PC-3 (cell line): ENCODE data around the gene PDGFC.

Experiments
- EZH2phosphoT487 ChIP-seq: fragments of 300-600 bp; sonication (generic); IDR thresholded peaks from 2 replicates; pipeline ENCODE4 v1.6.1; 2018; ENCODE audit warnings: mild to moderate bottlenecking, antibody characterized with exemption, low read length, borderline replicate concordance
- TF ChIP-seq, protein P1 (sequence below): fragments of 300-600 bp; sonication (generic); conservative IDR thresholded peaks from 2 replicates; pipeline ENCODE4 v1.5.1; 2017; ENCODE audit warnings: antibody characterized with exemption, low read depth, mild to moderate bottlenecking, low read length

DNA sequence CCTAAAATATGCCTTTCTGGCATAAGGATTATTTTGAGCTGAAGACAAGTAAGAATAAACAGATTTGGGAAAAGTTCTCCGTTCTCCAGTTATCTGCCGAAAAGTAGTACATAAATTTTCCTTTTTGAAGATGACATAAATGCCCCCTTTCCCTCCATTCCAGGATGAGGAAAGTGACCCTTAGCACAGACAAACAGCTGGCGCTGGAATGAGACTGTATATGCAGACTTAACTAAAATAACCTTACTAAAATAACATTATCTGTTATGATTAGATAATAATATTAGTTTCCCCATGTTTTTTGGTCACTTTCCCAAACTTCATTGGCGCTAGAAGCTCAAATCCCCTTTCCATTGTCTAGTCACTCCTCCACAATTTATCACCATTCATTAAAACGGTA lies 21.5 kb downstream of the PDGFC start:
- TF ChIP-seq, protein P1, sequence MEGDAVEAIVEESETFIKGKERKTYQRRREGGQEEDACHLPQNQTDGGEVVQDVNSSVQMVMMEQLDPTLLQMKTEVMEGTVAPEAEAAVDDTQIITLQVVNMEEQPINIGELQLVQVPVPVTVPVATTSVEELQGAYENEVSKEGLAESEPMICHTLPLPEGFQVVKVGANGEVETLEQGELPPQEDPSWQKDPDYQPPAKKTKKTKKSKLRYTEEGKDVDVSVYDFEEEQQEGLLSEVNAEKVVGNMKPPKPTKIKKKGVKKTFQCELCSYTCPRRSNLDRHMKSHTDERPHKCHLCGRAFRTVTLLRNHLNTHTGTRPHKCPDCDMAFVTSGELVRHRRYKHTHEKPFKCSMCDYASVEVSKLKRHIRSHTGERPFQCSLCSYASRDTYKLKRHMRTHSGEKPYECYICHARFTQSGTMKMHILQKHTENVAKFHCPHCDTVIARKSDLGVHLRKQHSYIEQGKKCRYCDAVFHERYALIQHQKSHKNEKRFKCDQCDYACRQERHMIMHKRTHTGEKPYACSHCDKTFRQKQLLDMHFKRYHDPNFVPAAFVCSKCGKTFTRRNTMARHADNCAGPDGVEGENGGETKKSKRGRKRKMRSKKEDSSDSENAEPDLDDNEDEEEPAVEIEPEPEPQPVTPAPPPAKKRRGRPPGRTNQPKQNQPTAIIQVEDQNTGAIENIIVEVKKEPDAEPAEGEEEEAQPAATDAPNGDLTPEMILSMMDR: no peak
- TF ChIP-seq EZH2phosphoT487: no peak
